Muscle layer of colon (tissue), 2 donors: ENCODE results near the gene FSTL5.

Experiments
- H3K27ac ChIP-seq: one replicate; pipeline ENCODE4 v1.7.0; 2013; ENCODE audit warnings: low read depth, mild to moderate bottlenecking, low read length, moderate library complexity
- H3K27me3 ChIP-seq, 2 donors: one replicate each; pipeline ENCODE4 v1.7.0; 2013; ENCODE audit warnings: low read length in 2 of 2, mild to moderate bottlenecking in 2 of 2; ENCODE audit not compliant: insufficient read depth in 2 of 2, control insufficient read depth in 1 of 2
- H3K36me3 ChIP-seq: one replicate; pipeline ENCODE4 v1.7.0; 2013; ENCODE audit warnings: mild to moderate bottlenecking, low read length; ENCODE audit not compliant: insufficient read depth
- H3K4me1 ChIP-seq: one replicate; pipeline ENCODE4 v1.7.0; 2013; ENCODE audit warnings: mild to moderate bottlenecking, low read length; ENCODE audit not compliant: insufficient read depth
- H3K4me3 ChIP-seq, 2 donors: one replicate each; pipeline ENCODE4 v1.7.0; 2013; ENCODE audit warnings: low read length in 2 of 2, low read depth in 1 of 2, mild to moderate bottlenecking in 1 of 2, moderate library complexity in 1 of 2
- H3K9ac ChIP-seq: one replicate; pipeline ENCODE4 v1.7.0; 2013; ENCODE audit warnings: low read length
- H3K9me3 ChIP-seq: one replicate; pipeline ENCODE4 v1.7.0; 2013; ENCODE audit warnings: mild to moderate bottlenecking, low read length
- donor health status: abdominal sarcoma.
- donor health status: Adenocarcinoma of cecum.

The FSTL5 gene

GRCh38 chr4:161931089-161931488 is 232.7 kb downstream of the FSTL5 start:
- H3K9ac ChIP-seq: no peak overlapping the region
- H3K27ac ChIP-seq: no peak overlapping the region
- no peaks in the 10 kb centered on the region for H3K27me3 ChIP-seq
- no peaks in the 10 kb centered on the region for H3K9me3 ChIP-seq
- no peaks in the 10 kb centered on the region for H3K4me1 ChIP-seq
- no peak overlapping the region for H3K4me3 ChIP-seq
- no peaks in the 10 kb centered on the region for H3K36me3 ChIP-seq

- no peak overlapping the region for H3K9ac ChIP-seq
- no peak overlapping the region for H3K4me3 ChIP-seq
- H3K36me3 ChIP-seq: no peaks in the 10 kb centered on the region
- H3K27ac ChIP-seq: no peak overlapping the region
- H3K27me3 ChIP-seq: no peaks in the 10 kb centered on the region
- no peaks in the 10 kb centered on the region for H3K4me1 ChIP-seq
- H3K9me3 ChIP-seq: no peaks in the 10 kb centered on the region
These were observed 233.8 kb downstream of the FSTL5 start for GRCh38 chr4:161929956-161930355.

GRCh38 chr4:161926033-161926828 is 237.6 kb downstream of the FSTL5 start:
- Histone ChIP-seq H3K27ac (no peak overlapping the region), H3K9ac (no peak overlapping the region), H3K27me3 (no peaks in the 10 kb centered on the region), H3K4me1 (no peaks in the 10 kb centered on the region), H3K36me3 (no peaks in the 10 kb centered on the region), H3K9me3 (no peaks in the 10 kb centered on the region), H3K4me3 (no peak overlapping the region)

GRCh38 chr4:161920304-161921052 is 243.3 kb downstream of the FSTL5 start:
- no peak overlapping the region for H3K4me3 ChIP-seq
- no peak overlapping the region for H3K9ac ChIP-seq
- no peaks in the 10 kb centered on the region for H3K27me3 ChIP-seq
- H3K9me3 ChIP-seq: no peaks in the 10 kb centered on the region
- H3K4me1 ChIP-seq: no peaks in the 10 kb centered on the region
- H3K27ac ChIP-seq: no peak overlapping the region
- no peaks in the 10 kb centered on the region for H3K36me3 ChIP-seq

GRCh38 chr4:161919442-161920220 is 244.2 kb downstream of the FSTL5 start:
- Histone ChIP-seq H3K27me3 (no peaks in the 10 kb centered on the region), H3K27ac (no peak overlapping the region), H3K4me1 (no peaks in the 10 kb centered on the region), H3K9me3 (no peaks in the 10 kb centered on the region), H3K36me3 (no peaks in the 10 kb centered on the region), H3K9ac (no peak overlapping the region), H3K4me3 (no peak overlapping the region)

GRCh38 chr4:161916035-161916434 is 247.8 kb downstream of the FSTL5 start:
- H3K27ac ChIP-seq: no peak overlapping the region
- H3K4me3 ChIP-seq: no peak overlapping the region
- no peaks in the 10 kb centered on the region for H3K9me3 ChIP-seq
- no peak overlapping the region for H3K9ac ChIP-seq
- H3K27me3 ChIP-seq: no peaks in the 10 kb centered on the region
- no peaks in the 10 kb centered on the region for H3K4me1 ChIP-seq
- no peaks in the 10 kb centered on the region for H3K36me3 ChIP-seq

GRCh38 chr4:161907590-161907955 is 256.2 kb downstream of the FSTL5 start:
- no peaks in the 10 kb centered on the region for H3K27me3 ChIP-seq
- H3K4me1 ChIP-seq: no peaks in the 10 kb centered on the region
- H3K27ac ChIP-seq: no peak overlapping the region
- H3K9ac ChIP-seq: no peak overlapping the region
- no peaks in the 10 kb centered on the region for H3K9me3 ChIP-seq
- H3K4me3 ChIP-seq: no peak overlapping the region
- no peaks in the 10 kb centered on the region for H3K36me3 ChIP-seq

- Histone ChIP-seq H3K9me3 (no peaks in the 10 kb centered on the region), H3K27me3 (no peaks in the 10 kb centered on the region), H3K4me1 (no peaks in the 10 kb centered on the region), H3K9ac (no peak overlapping the region), H3K4me3 (no peak overlapping the region), H3K36me3 (no peaks in the 10 kb centered on the region), H3K27ac (no peak overlapping the region)
These were observed 256.8 kb downstream of the FSTL5 start for GRCh38 chr4:161906836-161907589.

GRCh38 chr4:161900110-161900509 is 263.7 kb downstream of the FSTL5 start:
- Histone ChIP-seq H3K4me3 (no peak overlapping the region), H3K27me3 (no peaks in the 10 kb centered on the region), H3K27ac (no peak overlapping the region), H3K4me1 (no peaks in the 10 kb centered on the region), H3K9me3 (no peaks in the 10 kb centered on the region), H3K9ac (no peak overlapping the region), H3K36me3 (no peaks in the 10 kb centered on the region)

GRCh38 chr4:161894493-161895167 is 269.2 kb downstream of the FSTL5 start:
- Histone ChIP-seq H3K4me3 (no peak overlapping the region), H3K4me1 (no peaks in the 10 kb centered on the region), H3K36me3 (no peaks in the 10 kb centered on the region), H3K9ac (no peak overlapping the region), H3K27me3 (no peaks in the 10 kb centered on the region), H3K9me3 (no peaks in the 10 kb centered on the region), H3K27ac (no peak overlapping the region)
